ENCODE results near the gene CLK3.

- TF ChIP-seq CTCF (IDR thresholded peaks at IDR 0.05), result no peak
- no peak for TF ChIP-seq RFX5 (IDR thresholded peaks at IDR 0.05)
- TF ChIP-seq EHMT2 (IDR thresholded peaks at IDR 0.05; ENCODE audit: low read depth), result no peak
- no peak for TF ChIP-seq HDAC2 (IDR thresholded peaks at IDR 0.05)
- no peak for TF ChIP-seq RCOR1 (IDR thresholded peaks at IDR 0.05; ENCODE audit: low read depth, low read length)
- TF ChIP-seq ELK1 (IDR thresholded peaks at IDR 0.05; ENCODE audit: low read depth, low read length), result no peak
- TF ChIP-seq HMGXB4 (CRISPR knock-in tag; IDR thresholded peaks at IDR 0.05; ENCODE audit: borderline replicate concordance), result no peak
- TF ChIP-seq NR3C1 (IDR thresholded peaks at IDR 0.05), result no peak
Observed at GRCh38 chr15:74585857-74586256, 29.8 kb upstream of the CLK3 start.
